CD14-positive monocyte (primary cell): Measurements from ENCODE around the gene VPS8. TPM values are rescaled to one million over a fixed set of nuclear protein-coding genes. Genes with fewer than 3 reads are reported as not detected.

ENCODE experiments used
- DNase-seq, 3 donors: peaks; one replicate each; pipeline ENCODE4 v3.0.0-alpha.2; 2011 to 2022
- H2AFZ ChIP-seq: 2 replicates; pipeline ENCODE4 v1.6.0; 2012; ENCODE audit warnings: mild to moderate bottlenecking, low read depth, low read length, inconsistent platforms; ENCODE audit not compliant: insufficient read depth, poor library complexity, severe bottlenecking
- H3K27ac ChIP-seq, 2 donors: 1 replicate in 1 of 2; 2 replicates in 1 of 2; pipeline ENCODE4 v1.5.1; 2012 to 2013; ENCODE audit warnings: low read length in 2 of 2, control low read depth in 1 of 2, inconsistent platforms in 1 of 2, low read depth in 1 of 2, mild to moderate bottlenecking in 1 of 2
- H3K27me3 ChIP-seq, 2 donors: one replicate each; pipeline versions ENCODE4 v1.6.0 to v1.6.1; 2011 to 2013; ENCODE audit warnings: low read length in 2 of 2; ENCODE audit not compliant: control insufficient read depth in 2 of 2, insufficient read depth in 2 of 2
- H3K36me3 ChIP-seq, 2 donors: replicated peaks in 1 of 2; 1 replicate in 1 of 2; 2 replicates in 1 of 2; pipeline versions ENCODE4 v1.5.1 to v1.6.1; 2012 to 2013; ENCODE audit warnings: low read length in 2 of 2, control low read depth in 1 of 2, inconsistent platforms in 1 of 2, mild to moderate bottlenecking in 1 of 2; ENCODE audit not compliant: insufficient read depth in 2 of 2, control insufficient read depth in 1 of 2
- H3K4me1 ChIP-seq, 2 donors: 1 replicate in 1 of 2; 2 replicates in 1 of 2; pipeline versions ENCODE4 v1.5.1 to v1.6.1; 2012 to 2013; ENCODE audit warnings: low read length in 2 of 2, control low read depth in 1 of 2, inconsistent platforms in 1 of 2, mild to moderate bottlenecking in 1 of 2, moderate library complexity in 1 of 2; ENCODE audit not compliant: insufficient read depth in 2 of 2, control insufficient read depth in 1 of 2
- H3K4me2 ChIP-seq: replicated peaks from 2 replicates; pipeline ENCODE3; 2012; ENCODE audit warnings: low read length, moderate library complexity, mild to moderate bottlenecking; ENCODE audit not compliant: poor library complexity, severe bottlenecking; ENCODE audit errors: extremely low read depth
- H3K4me3 ChIP-seq, 3 experiments: fragments of 200-600 bp in 1 of 3; sonication (generic) in 1 of 3; replicated peaks in 1 of 3; 1 replicate in 2 of 3; 2 replicates in 1 of 3; pipeline ENCODE4 v1.5.1; 2011 to 2013; ENCODE audit warnings: low read length in 3 of 3, mild to moderate bottlenecking in 3 of 3, control low read depth in 2 of 3, low read depth in 2 of 3, inconsistent platforms in 1 of 3, moderate library complexity in 1 of 3
- H3K79me2 ChIP-seq: 2 replicates; pipeline ENCODE4 v1.6.0; 2012; ENCODE audit warnings: mild to moderate bottlenecking, control low read depth, inconsistent platforms, low read length, moderate library complexity; ENCODE audit not compliant: insufficient read depth
- H3K9ac ChIP-seq: 2 replicates; pipeline ENCODE4 v1.6.0; 2017; ENCODE audit warnings: low read length, mild to moderate bottlenecking; ENCODE audit not compliant: insufficient read depth, poor library complexity, severe bottlenecking
- H3K9me3 ChIP-seq, 2 donors: replicated peaks in 1 of 2; 1 replicate in 1 of 2; 2 replicates in 1 of 2; pipeline versions ENCODE4 v1.5.1 to v1.6.1; 2012 to 2013; ENCODE audit warnings: low read length in 2 of 2, control low read depth in 1 of 2; ENCODE audit not compliant: control insufficient read depth in 1 of 2, insufficient read depth in 1 of 2
- H4K20me1 ChIP-seq: 2 replicates; pipeline ENCODE4 v1.6.0; 2012; ENCODE audit warnings: mild to moderate bottlenecking, low read length, control low read depth, moderate library complexity; ENCODE audit not compliant: insufficient read depth
- H3K27ac Mint-ChIP-seq, 7 donors: one replicate each; pipeline ENCODE4 v1.8.0; 2020; ENCODE audit warnings: mild to moderate bottlenecking in 7 of 7, mixed read lengths in 7 of 7, moderate library complexity in 6 of 7, inconsistent platforms in 2 of 7
- H3K27me3 Mint-ChIP-seq, 3 donors: one replicate each; pipeline ENCODE4 v1.8.0; 2021 to 2022; ENCODE audit warnings: low read depth in 3 of 3, mild to moderate bottlenecking in 3 of 3, mixed read lengths in 3 of 3, moderate library complexity in 3 of 3, inconsistent platforms in 1 of 3
- H3K36me3 Mint-ChIP-seq, 2 donors: one replicate each; pipeline ENCODE4 v1.8.0; 2020; ENCODE audit warnings: mixed read lengths in 2 of 2, inconsistent platforms in 1 of 2, mild to moderate bottlenecking in 1 of 2
- H3K4me1 Mint-ChIP-seq: one replicate; pipeline ENCODE4 v1.8.0; 2020; ENCODE audit warnings: mild to moderate bottlenecking, mixed read lengths
- H3K4me3 Mint-ChIP-seq, 2 donors: one replicate each; pipeline ENCODE4 v1.8.0; 2020; ENCODE audit warnings: mild to moderate bottlenecking in 2 of 2, mixed read lengths in 2 of 2, moderate library complexity in 1 of 2
- H3K9me3 Mint-ChIP-seq, 7 donors: one replicate each; pipeline ENCODE4 v1.8.0; 2020 to 2022; ENCODE audit warnings: mixed read lengths in 7 of 7, mild to moderate bottlenecking in 6 of 7, moderate library complexity in 6 of 7, inconsistent platforms in 2 of 7
- WGBS: methylation state at CpG from one replicate; pipeline ENCODE4 v1.1.5; 2013; ENCODE audit warnings: missing lambda C conversion rate; ENCODE audit not compliant: insufficient coverage; 5-methylcytosine and 5-hydroxymethylcytosine counted together
- intact Hi-C, 2 donors: fragments of 100-400 bp; cut with micrococcal nuclease; formaldehyde crosslinking; loops; one replicate each; pipeline versions ENCODE4 v1.15.0 to v1.15.1; 2023
- polyA plus RNA-seq, 3 donors: library from polyadenylated mRNA; depleted of rRNA in 1 of 3; unstranded in 2 of 3; stranded (reverse) in 1 of 3; fragments of 300-500 nt in 2 of 3; fragments of >200 nt in 1 of 3; fragmentation: Illumina TruSeq in 2 of 3; gene quantifications; 1 replicate in 2 of 3; 2 replicates in 1 of 3; pipeline ENCODE4 v1.2.3, GENCODE V29; 2012 to 2021
- TF ChIP-seq, protein P1 (sequence below): fragments of 200-600 bp; IDR thresholded peaks from one replicate; pipeline ENCODE4 v1.8.0; 2022; ENCODE audit warnings: antibody characterized with exemption, mild to moderate bottlenecking

The VPS8 gene
- polyA plus RNA-seq, 3 donors: 22.0 to 42.3 (median 29.2) TPM

GRCh38 chr3:185071287-185071800 lies 259.4 kb downstream of the VPS8 start:
- Histone ChIP-seq H3K4me2 (no peak overlapping the region), H4K20me1 (no peaks in the 10 kb centered on the region), H3K27ac (no peak overlapping the region), H3K79me2 (no peaks in the 10 kb centered on the region), H2AFZ (no peak overlapping the region), H3K4me3 (no peak overlapping the region), H3K4me1 (no peaks in the 10 kb centered on the region), H3K9ac (no peak overlapping the region), H3K36me3 (no peaks in the 10 kb centered on the region), H3K27me3 (no peaks in the 10 kb centered on the region), H3K9me3 (no peaks in the 10 kb centered on the region)
- intact Hi-C loops: no loop called here
- Mint-ChIP-seq H3K36me3 (no peaks in the 10 kb centered on the region), H3K9me3 (peaks cover 0 to 2% (median 0%) of the 10 kb centered on the region in 7 donors), H3K4me1 (no peaks in the 10 kb centered on the region), H3K27me3 (peaks cover 0 to 6% (median 3%) of the 10 kb centered on the region in 3 donors), H3K4me3 (no peak overlapping the region), H3K27ac (no peak overlapping the region)
- TF ChIP-seq, protein P1, sequence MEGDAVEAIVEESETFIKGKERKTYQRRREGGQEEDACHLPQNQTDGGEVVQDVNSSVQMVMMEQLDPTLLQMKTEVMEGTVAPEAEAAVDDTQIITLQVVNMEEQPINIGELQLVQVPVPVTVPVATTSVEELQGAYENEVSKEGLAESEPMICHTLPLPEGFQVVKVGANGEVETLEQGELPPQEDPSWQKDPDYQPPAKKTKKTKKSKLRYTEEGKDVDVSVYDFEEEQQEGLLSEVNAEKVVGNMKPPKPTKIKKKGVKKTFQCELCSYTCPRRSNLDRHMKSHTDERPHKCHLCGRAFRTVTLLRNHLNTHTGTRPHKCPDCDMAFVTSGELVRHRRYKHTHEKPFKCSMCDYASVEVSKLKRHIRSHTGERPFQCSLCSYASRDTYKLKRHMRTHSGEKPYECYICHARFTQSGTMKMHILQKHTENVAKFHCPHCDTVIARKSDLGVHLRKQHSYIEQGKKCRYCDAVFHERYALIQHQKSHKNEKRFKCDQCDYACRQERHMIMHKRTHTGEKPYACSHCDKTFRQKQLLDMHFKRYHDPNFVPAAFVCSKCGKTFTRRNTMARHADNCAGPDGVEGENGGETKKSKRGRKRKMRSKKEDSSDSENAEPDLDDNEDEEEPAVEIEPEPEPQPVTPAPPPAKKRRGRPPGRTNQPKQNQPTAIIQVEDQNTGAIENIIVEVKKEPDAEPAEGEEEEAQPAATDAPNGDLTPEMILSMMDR: no peak
- 78% methylated on average over 7 of the region's 7 CpGs for WGBS
- DNase-seq: no peak

GRCh38 chr3:185075547-185075946 lies 263.6 kb downstream of the VPS8 start:
- Histone ChIP-seq H2AFZ (no peak overlapping the region), H3K79me2 (no peaks in the 10 kb centered on the region), H3K9me3 (no peaks in the 10 kb centered on the region), H3K27me3 (no peaks in the 10 kb centered on the region), H3K4me1 (no peaks in the 10 kb centered on the region), H3K4me2 (no peak overlapping the region), H3K9ac (no peak overlapping the region), H4K20me1 (no peaks in the 10 kb centered on the region), H3K36me3 (no peaks in the 10 kb centered on the region), H3K27ac (no peak overlapping the region), H3K4me3 (no peak overlapping the region)
- DNase-seq: no peak
- H3K4me3 Mint-ChIP-seq: no peak overlapping the region
- peaks cover 0 to 7% (median 1%) of the 10 kb centered on the region in 3 donors for H3K27me3 Mint-ChIP-seq
- intact Hi-C loops: no loop called here
- TF ChIP-seq, protein P1: no peak
- H3K4me1 Mint-ChIP-seq: no peaks in the 10 kb centered on the region
- H3K9me3 Mint-ChIP-seq: peaks cover 0 to 2% (median 0%) of the 10 kb centered on the region in 7 donors
- WGBS: 96% methylated on average over 13 of the region's 13 CpGs
- no peaks in the 10 kb centered on the region for H3K36me3 Mint-ChIP-seq
- no peak overlapping the region for H3K27ac Mint-ChIP-seq
